WTC11 (cell line): ENCODE measurements around the gene PET100.

ENCODE experiments used
- FOXP1 ChIP-seq: sonication (generic); formaldehyde crosslinking; IDR thresholded peaks from 2 replicates; pipeline ENCODE4 v1.8.0; 2022; ENCODE audit warnings: missing genetic modification reagents, mild to moderate bottlenecking, moderate library complexity, borderline replicate concordance
- TEAD1 ChIP-seq: sonication (generic); formaldehyde crosslinking; IDR thresholded peaks from 2 replicates; pipeline ENCODE4 v1.8.0; 2022; ENCODE audit warnings: mild to moderate bottlenecking, missing genetic modification reagents
- TF ChIP-seq, protein P1 (sequence below): sonication (generic); formaldehyde crosslinking; IDR thresholded peaks from 2 replicates; pipeline ENCODE4 v1.8.0; 2022; ENCODE audit warnings: mild to moderate bottlenecking, missing genetic modification reagents
- TF ChIP-seq, protein P2 (sequence below): fragments of 200-600 bp; IDR thresholded peaks from 2 replicates; pipeline ENCODE4 v1.8.0; 2022; ENCODE audit warnings: antibody characterized with exemption
- TF ChIP-seq, protein P3 (sequence below): sonication (generic); formaldehyde crosslinking; IDR thresholded peaks from 2 replicates; pipeline ENCODE4 v1.8.1; 2023; ENCODE audit warnings: mild to moderate bottlenecking, missing genetic modification reagents, borderline replicate concordance
- TF ChIP-seq, protein P4 (sequence below): sonication (generic); formaldehyde crosslinking; IDR thresholded peaks from 2 replicates; pipeline ENCODE4 v1.8.0; 2022; ENCODE audit warnings: mild to moderate bottlenecking, missing genetic modification reagents
- TF ChIP-seq, protein P5 (sequence below): sonication (generic); formaldehyde crosslinking; conservative IDR thresholded peaks from 2 replicates; pipeline ENCODE4 v1.8.1; 2023; ENCODE audit warnings: mild to moderate bottlenecking, low read depth, missing genetic modification reagents, moderate library complexity

DNA sequence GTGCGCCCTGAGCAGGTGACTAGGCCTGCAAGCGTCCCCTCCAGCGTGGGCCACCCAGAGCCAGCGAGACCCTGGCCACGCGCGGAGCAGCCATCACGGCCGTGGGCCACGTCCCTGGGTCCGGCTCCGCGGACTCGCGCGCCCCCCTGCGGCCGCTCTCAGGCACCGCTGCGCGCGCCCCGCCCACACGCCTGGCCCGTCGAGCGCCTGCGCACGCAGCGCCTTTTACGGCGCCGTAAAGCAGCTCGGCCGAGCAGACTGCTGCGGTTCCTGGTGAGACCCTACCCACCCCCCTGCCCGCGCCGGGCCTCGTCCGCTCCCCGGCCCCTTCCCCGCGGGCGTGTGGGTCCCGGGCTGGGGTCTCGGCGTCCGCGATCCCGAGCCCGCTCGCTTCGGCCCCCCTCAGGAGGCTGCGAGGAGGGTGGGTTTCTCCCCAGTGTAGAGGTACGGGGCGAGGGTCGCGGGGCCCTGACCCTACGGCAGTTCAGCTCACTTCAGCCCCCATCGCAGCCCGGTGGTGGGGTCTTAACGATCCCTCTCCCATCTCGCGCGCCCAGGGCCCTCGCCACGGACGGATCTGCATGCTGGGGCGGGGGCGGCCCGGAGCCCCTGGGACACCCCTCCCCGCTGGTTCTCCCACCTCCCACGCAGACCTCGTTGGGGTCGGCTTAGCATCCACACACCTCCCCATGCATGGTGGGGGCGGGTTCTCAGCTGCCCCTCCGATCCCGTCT lies 51.2 kb downstream of the PET100 start, which contains the start of gene TRAPPC5:
- TF ChIP-seq, protein P1, sequence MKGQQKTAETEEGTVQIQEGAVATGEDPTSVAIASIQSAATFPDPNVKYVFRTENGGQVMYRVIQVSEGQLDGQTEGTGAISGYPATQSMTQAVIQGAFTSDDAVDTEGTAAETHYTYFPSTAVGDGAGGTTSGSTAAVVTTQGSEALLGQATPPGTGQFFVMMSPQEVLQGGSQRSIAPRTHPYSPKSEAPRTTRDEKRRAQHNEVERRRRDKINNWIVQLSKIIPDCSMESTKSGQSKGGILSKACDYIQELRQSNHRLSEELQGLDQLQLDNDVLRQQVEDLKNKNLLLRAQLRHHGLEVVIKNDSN = 0 out of 2 replicates have a peak, but pooled peaks have one; percentile 15
- TF ChIP-seq, protein P2, sequence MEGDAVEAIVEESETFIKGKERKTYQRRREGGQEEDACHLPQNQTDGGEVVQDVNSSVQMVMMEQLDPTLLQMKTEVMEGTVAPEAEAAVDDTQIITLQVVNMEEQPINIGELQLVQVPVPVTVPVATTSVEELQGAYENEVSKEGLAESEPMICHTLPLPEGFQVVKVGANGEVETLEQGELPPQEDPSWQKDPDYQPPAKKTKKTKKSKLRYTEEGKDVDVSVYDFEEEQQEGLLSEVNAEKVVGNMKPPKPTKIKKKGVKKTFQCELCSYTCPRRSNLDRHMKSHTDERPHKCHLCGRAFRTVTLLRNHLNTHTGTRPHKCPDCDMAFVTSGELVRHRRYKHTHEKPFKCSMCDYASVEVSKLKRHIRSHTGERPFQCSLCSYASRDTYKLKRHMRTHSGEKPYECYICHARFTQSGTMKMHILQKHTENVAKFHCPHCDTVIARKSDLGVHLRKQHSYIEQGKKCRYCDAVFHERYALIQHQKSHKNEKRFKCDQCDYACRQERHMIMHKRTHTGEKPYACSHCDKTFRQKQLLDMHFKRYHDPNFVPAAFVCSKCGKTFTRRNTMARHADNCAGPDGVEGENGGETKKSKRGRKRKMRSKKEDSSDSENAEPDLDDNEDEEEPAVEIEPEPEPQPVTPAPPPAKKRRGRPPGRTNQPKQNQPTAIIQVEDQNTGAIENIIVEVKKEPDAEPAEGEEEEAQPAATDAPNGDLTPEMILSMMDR = peak; percentile 82
- TF ChIP-seq TEAD1 (CRISPR knock-in tag) (peak; percentile 48; the same call in 1 of the 2 replicates), FOXP1 (CRISPR knock-in tag) (no peak; the same call in 1 of the 2 replicates)
- TF ChIP-seq, protein P3, sequence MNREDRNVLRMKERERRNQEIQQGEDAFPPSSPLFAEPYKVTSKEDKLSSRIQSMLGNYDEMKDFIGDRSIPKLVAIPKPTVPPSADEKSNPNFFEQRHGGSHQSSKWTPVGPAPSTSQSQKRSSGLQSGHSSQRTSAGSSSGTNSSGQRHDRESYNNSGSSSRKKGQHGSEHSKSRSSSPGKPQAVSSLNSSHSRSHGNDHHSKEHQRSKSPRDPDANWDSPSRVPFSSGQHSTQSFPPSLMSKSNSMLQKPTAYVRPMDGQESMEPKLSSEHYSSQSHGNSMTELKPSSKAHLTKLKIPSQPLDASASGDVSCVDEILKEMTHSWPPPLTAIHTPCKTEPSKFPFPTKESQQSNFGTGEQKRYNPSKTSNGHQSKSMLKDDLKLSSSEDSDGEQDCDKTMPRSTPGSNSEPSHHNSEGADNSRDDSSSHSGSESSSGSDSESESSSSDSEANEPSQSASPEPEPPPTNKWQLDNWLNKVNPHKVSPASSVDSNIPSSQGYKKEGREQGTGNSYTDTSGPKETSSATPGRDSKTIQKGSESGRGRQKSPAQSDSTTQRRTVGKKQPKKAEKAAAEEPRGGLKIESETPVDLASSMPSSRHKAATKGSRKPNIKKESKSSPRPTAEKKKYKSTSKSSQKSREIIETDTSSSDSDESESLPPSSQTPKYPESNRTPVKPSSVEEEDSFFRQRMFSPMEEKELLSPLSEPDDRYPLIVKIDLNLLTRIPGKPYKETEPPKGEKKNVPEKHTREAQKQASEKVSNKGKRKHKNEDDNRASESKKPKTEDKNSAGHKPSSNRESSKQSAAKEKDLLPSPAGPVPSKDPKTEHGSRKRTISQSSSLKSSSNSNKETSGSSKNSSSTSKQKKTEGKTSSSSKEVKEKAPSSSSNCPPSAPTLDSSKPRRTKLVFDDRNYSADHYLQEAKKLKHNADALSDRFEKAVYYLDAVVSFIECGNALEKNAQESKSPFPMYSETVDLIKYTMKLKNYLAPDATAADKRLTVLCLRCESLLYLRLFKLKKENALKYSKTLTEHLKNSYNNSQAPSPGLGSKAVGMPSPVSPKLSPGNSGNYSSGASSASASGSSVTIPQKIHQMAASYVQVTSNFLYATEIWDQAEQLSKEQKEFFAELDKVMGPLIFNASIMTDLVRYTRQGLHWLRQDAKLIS (CRISPR knock-in tag) = no peak
- TF ChIP-seq, protein P4, sequence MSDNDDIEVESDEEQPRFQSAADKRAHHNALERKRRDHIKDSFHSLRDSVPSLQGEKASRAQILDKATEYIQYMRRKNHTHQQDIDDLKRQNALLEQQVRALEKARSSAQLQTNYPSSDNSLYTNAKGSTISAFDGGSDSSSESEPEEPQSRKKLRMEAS (CRISPR knock-in tag) = no peak; the same call in 1 of the 2 replicates
- TF ChIP-seq, protein P5, sequence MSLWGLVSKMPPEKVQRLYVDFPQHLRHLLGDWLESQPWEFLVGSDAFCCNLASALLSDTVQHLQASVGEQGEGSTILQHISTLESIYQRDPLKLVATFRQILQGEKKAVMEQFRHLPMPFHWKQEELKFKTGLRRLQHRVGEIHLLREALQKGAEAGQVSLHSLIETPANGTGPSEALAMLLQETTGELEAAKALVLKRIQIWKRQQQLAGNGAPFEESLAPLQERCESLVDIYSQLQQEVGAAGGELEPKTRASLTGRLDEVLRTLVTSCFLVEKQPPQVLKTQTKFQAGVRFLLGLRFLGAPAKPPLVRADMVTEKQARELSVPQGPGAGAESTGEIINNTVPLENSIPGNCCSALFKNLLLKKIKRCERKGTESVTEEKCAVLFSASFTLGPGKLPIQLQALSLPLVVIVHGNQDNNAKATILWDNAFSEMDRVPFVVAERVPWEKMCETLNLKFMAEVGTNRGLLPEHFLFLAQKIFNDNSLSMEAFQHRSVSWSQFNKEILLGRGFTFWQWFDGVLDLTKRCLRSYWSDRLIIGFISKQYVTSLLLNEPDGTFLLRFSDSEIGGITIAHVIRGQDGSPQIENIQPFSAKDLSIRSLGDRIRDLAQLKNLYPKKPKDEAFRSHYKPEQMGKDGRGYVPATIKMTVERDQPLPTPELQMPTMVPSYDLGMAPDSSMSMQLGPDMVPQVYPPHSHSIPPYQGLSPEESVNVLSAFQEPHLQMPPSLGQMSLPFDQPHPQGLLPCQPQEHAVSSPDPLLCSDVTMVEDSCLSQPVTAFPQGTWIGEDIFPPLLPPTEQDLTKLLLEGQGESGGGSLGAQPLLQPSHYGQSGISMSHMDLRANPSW (CRISPR knock-in tag) = no peak
